ENCODE measurements around the gene NOS1AP. TPM values are rescaled to one million over a fixed set of nuclear protein-coding genes. Genes with fewer than 3 reads are reported as not detected.

NOS1AP gene
- total RNA-seq, 2 experiments from 2014 or later, result not detected

- CTCF ChIA-PET (ENCODE audit: unreplicated experiment), result no interaction called here
- Histone ChIP-seq H3K4me2 (ENCODE audit: low read length) (no peak overlapping the region), H4K20me1 (ENCODE audit: insufficient read depth, low read length) (no peaks in the 10 kb centered on the region), H3K4me1 (ENCODE audit: insufficient read depth, low read length, poor library complexity, severe bottlenecking) (no peaks in the 10 kb centered on the region), H3K36me3 (ENCODE audit: insufficient read depth, low read length) (no peaks in the 10 kb centered on the region), H3K9me3 (ENCODE audit: low read length) (no peaks in the 10 kb centered on the region), H3K4me3 (ENCODE audit: low read depth, low read length, poor library complexity, severe bottlenecking) (no peak overlapping the region), H3K79me2 (ENCODE audit: insufficient read depth, low read depth, low read length) (no peaks in the 10 kb centered on the region), H3K9me2 (ENCODE audit: insufficient read depth, low read length) (no peaks in the 10 kb centered on the region), H2AFZ (ENCODE audit: low read length) (no peak overlapping the region), H3K27ac (ENCODE audit: low read depth, low read length, poor library complexity, severe bottlenecking) (no peak overlapping the region)
- POLR2A ChIA-PET, result no interaction called here
- no peak for TF ChIP-seq EZH2phosphoT487 (IDR thresholded peaks at IDR 0.05; ENCODE audit: borderline replicate concordance, low read depth, low read length)
- no peak for TF ChIP-seq CTCF (conservative IDR thresholded peaks at IDR 0.05; ENCODE audit: low read length)
- intact Hi-C loops (cut with micrococcal nuclease; ENCODE audit: unreplicated experiment), result no loop called here
- BruUV-seq (replicated peaks), result no TSS peak
- no peak for DNase-seq (ENCODE audit: low spot score)
Measured at GRCh38 chr1:162384116-162384515, 314.6 kb downstream of the NOS1AP start.

GRCh38 chr1:162384601-162385279 is 315.2 kb downstream of the NOS1AP start:
- H3K79me2 ChIP-seq (ENCODE audit: insufficient read depth, low read depth, low read length), result no peaks in the 10 kb centered on the region
- H3K27ac ChIP-seq (ENCODE audit: low read depth, low read length, poor library complexity, severe bottlenecking), result no peak overlapping the region
- BruUV-seq (replicated peaks), result no TSS peak
- no peaks in the 10 kb centered on the region for H4K20me1 ChIP-seq (ENCODE audit: insufficient read depth, low read length)
- no peak overlapping the region for H3K4me3 ChIP-seq (ENCODE audit: low read depth, low read length, poor library complexity, severe bottlenecking)
- H3K4me1 ChIP-seq (ENCODE audit: insufficient read depth, low read length, poor library complexity, severe bottlenecking), result no peaks in the 10 kb centered on the region
- POLR2A ChIA-PET, result interaction anchor here (0.5 kb wide), 1 partner anchor 155 kb away, joined by 4 read pairs; no protein-coding TSS in a partner anchor
- H3K9me2 ChIP-seq (ENCODE audit: insufficient read depth, low read length), result no peaks in the 10 kb centered on the region
- H3K36me3 ChIP-seq (ENCODE audit: insufficient read depth, low read length), result no peaks in the 10 kb centered on the region
- intact Hi-C loops (cut with micrococcal nuclease; ENCODE audit: unreplicated experiment), result no loop called here
- DNase-seq (ENCODE audit: low spot score), result no peak
- H3K9me3 ChIP-seq (ENCODE audit: low read length), result no peaks in the 10 kb centered on the region
- H3K4me2 ChIP-seq (ENCODE audit: low read length), result no peak overlapping the region
- H2AFZ ChIP-seq (ENCODE audit: low read length), result no peak overlapping the region
- CTCF ChIA-PET (ENCODE audit: unreplicated experiment), result no interaction called here
- TF ChIP-seq EZH2phosphoT487 (IDR thresholded peaks at IDR 0.05; ENCODE audit: borderline replicate concordance, low read depth, low read length), result no peak
- no peak for TF ChIP-seq CTCF (conservative IDR thresholded peaks at IDR 0.05; ENCODE audit: low read length)

- no TSS peak for BruUV-seq (replicated peaks)
- CTCF ChIA-PET (ENCODE audit: unreplicated experiment), result no interaction called here
Measured at GRCh38 chr1:162385280-162385623, 315.8 kb downstream of the NOS1AP start.

More at GRCh38 chr1:162385280-162385623, 315.8 kb downstream of the NOS1AP start:
- Histone ChIP-seq H3K36me3 (ENCODE audit: insufficient read depth, low read length) (no peaks in the 10 kb centered on the region), H3K9me2 (ENCODE audit: insufficient read depth, low read length) (no peaks in the 10 kb centered on the region), H3K4me2 (ENCODE audit: low read length) (no peak overlapping the region), H3K4me3 (ENCODE audit: low read depth, low read length, poor library complexity, severe bottlenecking) (no peak overlapping the region), H3K27ac (ENCODE audit: low read depth, low read length, poor library complexity, severe bottlenecking) (no peak overlapping the region), H2AFZ (ENCODE audit: low read length) (no peak overlapping the region), H3K79me2 (ENCODE audit: insufficient read depth, low read depth, low read length) (no peaks in the 10 kb centered on the region), H3K4me1 (ENCODE audit: insufficient read depth, low read length, poor library complexity, severe bottlenecking) (no peaks in the 10 kb centered on the region), H4K20me1 (ENCODE audit: insufficient read depth, low read length) (no peaks in the 10 kb centered on the region), H3K9me3 (ENCODE audit: low read length) (no peaks in the 10 kb centered on the region)
- TF ChIP-seq CTCF (conservative IDR thresholded peaks at IDR 0.05; ENCODE audit: low read length) (no peak), EZH2phosphoT487 (IDR thresholded peaks at IDR 0.05; ENCODE audit: borderline replicate concordance, low read depth, low read length) (no peak)
- intact Hi-C loops (cut with micrococcal nuclease; ENCODE audit: unreplicated experiment), result no loop called here
- DNase-seq (ENCODE audit: low spot score), result no peak
- POLR2A ChIA-PET, result no interaction called here

Measured in OCI-LY7 (cell line).